Testis (tissue), 2 donors: ENCODE results near the gene CXCR5.

Source experiments
- CTCF ChIP-seq, 3 experiments: fragments of 450-650 bp in 2 of 3; fragments of 200-600 bp in 1 of 3; sonication (generic) in 1 of 3; IDR thresholded peaks; one replicate each; pipeline ENCODE4 v1.5.1; 2016 to 2019; ENCODE audit warnings: antibody characterized with exemption in 3 of 3, mild to moderate bottlenecking in 2 of 3, moderate library complexity in 1 of 3
- POLR2A ChIP-seq: fragments of 450-650 bp; IDR thresholded peaks from one replicate; pipeline ENCODE4 v1.6.1; 2017; ENCODE audit warnings: antibody characterized with exemption, mild to moderate bottlenecking, moderate library complexity

GRCh38 chr11:118918128-118918685 is 34.5 kb downstream of the CXCR5 start:
- TF ChIP-seq CTCF (IDR thresholded peaks at IDR 0.05) (no peak), POLR2A (no peak)
